Measurements from ENCODE around the gene SLC16A12. TPM values are rescaled to one million over a fixed set of nuclear protein-coding genes. Genes with fewer than 3 reads are reported as not detected.
"Not testable (repeated sequence)": the region's sequence is repeated elsewhere in the genome, so short reads cannot be mapped to it uniquely, and the experiment has no call there.

SLC16A12 gene
- total RNA-seq, 2 experiments from 2014 or later: not detected

GRCh38 chr10:89431977-89432376 lies 103.4 kb downstream of the SLC16A12 start:
- ChIA-PET CTCF (no interaction called here), POLR2A (no interaction called here)

DNA sequence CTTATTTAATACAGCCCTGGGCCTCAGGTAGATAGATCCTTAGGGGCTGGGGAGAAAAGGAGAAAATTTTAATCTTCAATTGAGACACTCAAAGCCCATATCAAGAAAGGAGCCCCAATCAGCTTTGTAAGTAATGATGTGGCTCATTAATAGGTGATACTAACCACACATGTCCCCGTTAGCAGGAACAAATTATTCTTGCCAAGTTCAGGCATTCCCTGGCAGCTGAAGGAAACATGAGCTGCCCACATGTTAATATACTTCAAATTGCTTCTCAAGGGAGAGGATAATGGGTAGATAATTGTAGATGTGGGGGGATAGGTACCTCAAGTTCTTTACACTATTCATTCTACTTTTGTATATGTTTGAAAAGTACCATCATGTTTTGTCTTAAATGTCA lies 106.5 kb downstream of the SLC16A12 start:
- ChIA-PET CTCF (no interaction called here), POLR2A (no interaction called here)

DNA sequence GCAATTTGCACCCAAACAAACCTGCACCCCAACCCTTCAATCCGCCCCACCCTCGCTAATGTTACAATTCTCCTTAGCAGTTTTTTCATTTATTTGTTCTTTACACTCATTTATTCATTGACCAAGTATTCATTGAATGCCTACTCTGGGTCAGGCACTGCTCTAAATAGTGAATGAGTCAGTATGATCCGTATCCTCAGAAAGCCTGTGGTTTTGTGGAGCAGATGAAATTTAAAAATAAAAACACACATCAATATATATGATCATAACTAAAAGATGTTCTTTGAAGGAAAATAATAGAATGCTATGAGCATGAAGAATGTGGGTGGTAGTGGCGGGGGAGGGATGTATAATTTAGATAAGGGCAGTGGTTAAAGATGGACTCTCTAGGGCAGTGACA lies 107.8 kb downstream of the SLC16A12 start:
- CTCF ChIA-PET: no interaction called here
- POLR2A ChIA-PET: no interaction called here

DNA sequence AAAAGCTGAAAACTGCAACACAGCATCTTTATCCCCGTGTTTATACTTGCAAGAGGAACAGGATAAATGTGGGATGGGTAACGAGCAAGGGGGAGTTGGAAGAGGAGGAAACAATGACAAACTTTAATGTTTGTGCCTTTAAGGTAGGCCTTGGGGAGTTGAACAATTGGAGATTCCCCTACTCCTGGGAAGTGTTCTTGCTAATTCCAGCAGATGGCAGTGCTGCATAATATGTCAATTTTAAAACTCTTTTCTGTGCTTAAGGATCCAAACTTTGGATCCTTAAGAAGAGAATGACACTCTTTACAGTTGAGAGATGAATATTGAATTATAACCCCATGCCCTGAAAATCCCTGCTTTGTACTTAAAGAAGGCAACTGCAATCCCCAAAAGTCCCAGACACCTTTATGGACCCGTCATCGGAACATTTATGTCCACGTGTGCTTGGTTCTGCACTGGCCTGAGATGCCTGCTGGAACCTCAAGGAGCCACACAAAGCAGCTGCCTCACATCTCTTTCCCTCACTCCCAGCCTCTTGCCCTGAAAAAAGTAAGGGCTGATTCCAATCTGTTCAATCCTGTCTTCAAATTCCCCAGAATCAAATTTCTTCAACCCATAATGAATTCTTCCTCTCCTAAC lies 109.0 kb downstream of the SLC16A12 start:
- ChIA-PET CTCF (interaction anchor here (0.6 to 1.3 kb wide), 3 partner anchors 9 to 114 kb away, joined by 3 read pairs; no protein-coding TSS in a partner anchor), POLR2A (no interaction called here)

- ChIA-PET CTCF (no interaction called here), POLR2A (no interaction called here)
Observed at GRCh38 chr10:89425000-89425399, 110.4 kb downstream of the SLC16A12 start.

- POLR2A ChIA-PET: no interaction called here
Observed at GRCh38 chr10:89421018-89421476, 114.3 kb downstream of the SLC16A12 start.

DNA sequence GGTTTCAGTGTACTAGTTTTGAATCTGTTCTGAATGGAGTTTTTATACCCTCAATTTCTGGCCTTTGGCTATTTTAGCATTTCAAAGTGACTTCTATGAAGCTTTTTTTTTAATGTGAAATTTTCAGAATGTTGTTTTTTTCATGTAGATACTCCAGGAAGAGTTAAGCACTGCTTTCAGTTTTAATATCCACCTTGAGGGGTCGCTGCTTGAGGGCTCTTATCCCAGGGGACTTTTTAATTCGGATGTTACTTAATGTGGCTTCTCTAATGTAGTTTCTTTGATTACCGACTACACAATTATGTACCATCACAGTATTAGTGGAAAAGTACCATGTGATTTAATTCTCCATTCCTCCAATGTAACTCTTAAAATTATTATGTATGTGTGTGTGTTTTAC lies 115.8 kb downstream of the SLC16A12 start:
- POLR2A ChIA-PET: no interaction called here
- CTCF ChIA-PET: no interaction called here

More at GRCh38 chr10:89421018-89421476, 114.3 kb downstream of the SLC16A12 start:
- CTCF ChIA-PET: no interaction called here

DNA sequence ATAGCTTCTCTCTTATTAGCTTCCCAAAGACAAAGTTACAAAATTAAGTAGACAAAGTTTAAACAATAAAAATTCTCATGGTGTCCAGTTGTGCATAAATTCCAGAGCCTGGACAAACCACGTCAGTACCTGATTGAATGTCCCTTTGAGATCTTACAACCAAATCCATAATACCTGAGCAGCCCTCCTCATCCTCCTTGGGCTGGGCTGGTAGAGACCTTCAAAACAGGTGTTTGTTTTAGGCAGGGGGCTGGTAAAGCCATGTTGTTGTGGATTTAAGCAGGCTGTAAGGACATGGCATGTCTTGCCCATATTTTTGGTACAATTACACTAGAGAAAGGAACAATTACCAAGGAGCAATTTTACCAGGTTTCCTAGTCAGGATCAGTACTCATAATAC lies 118.9 kb downstream of the SLC16A12 start:
- CTCF ChIA-PET: interaction anchor here (1.3 kb wide), 1 partner anchor 10 kb away, joined by 3 read pairs; no protein-coding TSS in a partner anchor
- POLR2A ChIA-PET: interaction anchor here (0.8 kb wide), 1 partner anchor 20 kb away, joined by 3 read pairs; no protein-coding TSS in a partner anchor

DNA sequence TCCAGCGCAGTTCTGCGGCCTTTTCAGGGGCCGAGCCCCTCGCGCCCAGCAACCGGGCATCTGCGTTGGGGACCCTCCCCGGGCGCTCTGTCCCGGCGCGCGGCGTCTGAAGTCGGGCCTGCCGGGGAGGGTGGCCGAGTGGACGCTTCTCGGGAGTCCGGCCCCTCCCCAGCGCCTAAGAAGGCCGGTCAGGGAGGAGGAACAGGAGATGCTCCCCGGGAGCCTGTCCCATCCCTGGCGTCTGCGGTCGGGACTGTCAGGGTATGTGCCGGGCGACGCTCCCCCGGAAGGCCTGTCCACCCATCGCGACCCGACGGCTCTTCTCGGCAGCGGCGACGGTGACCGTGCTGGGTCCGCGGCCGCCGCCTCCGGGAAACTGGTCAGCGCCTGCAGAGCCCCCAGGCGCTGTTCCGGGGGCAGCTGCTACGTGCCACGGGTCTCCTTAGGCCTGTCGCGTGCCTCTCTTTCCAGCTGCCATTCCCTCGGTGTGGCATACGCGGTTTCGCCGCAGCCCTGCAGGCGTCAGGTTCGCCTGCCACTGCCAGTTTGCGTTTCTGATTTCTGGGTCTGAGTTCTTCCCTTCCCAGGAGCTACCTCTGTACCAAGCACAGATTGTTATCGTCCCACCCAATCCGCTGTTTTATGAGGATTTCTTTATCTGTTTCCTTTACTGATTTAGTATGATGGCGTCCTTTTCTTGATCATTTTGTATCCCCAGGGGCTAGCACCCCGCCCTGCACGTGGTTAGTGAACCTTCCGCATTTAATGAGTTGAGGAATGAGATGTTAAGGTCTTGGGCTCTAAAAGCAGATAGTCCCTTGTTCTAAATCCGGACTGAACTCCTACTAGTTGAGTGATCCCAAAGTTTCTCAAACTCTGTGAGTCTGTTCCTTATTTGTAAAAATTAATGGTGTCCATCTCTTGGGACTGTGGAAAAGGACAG lies 120.2 kb downstream of the SLC16A12 start:
- ChIA-PET POLR2A (no interaction called here), CTCF (no interaction called here)

DNA sequence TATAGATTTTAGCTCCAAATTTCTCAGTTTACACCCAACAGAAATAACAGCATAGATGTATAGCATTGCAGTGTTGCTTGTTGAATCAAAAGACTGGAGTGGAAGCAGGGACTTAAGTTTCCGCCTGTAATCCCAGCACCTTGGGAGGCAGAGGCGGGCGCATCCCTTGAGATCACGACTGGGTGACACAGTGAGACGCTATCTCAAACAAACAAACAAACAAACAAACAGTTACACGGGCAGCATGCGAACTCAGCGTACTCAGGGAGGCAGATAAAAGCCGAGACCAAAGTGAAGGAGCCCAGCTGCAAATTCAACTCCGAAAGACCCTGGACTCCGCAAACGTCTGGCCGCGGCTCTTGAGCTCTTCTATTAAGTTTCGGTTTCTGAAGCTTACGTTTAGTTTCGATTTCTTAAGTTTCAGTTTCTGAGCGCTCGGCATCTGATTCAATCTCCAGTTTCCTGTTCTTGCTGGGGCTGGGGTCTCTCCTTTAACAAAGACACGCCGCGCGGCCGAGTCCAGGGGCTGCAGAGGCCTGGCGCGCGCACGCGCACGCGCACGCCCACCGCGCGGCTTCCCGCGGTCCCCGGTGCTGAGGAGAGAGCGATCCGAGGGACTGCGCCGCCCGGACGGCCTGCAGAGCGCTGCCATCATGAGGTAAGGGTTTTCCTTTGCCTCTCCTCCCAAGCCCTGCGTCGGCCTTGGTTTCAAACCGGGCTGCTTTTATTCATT lies 121.1 kb downstream of the SLC16A12 start, which contains the start of gene IFIT5:
TSS of gene IFIT5 (plus strand) at position 423 of the 733 bp plus-strand sequence. CDS start at position 654, 231 bp downstream.
- ChIA-PET CTCF (interaction anchor here (0.6 kb wide), 1 partner anchor 118 kb away, joined by 3 read pairs; no protein-coding TSS in a partner anchor), POLR2A (interaction anchor here (0.7 to 1.0 kb wide), 4 partner anchors 22 to 424 kb away, joined by 4 read pairs; partner anchors contain the start of genes FAS, IFIT1 and LIPA)

GRCh38 chr10:89413398-89413912 lies 121.9 kb downstream of the SLC16A12 start:
- ChIA-PET CTCF (interaction anchor here (0.6 kb wide), 1 partner anchor 117 kb away, joined by 3 read pairs; no protein-coding TSS in a partner anchor), POLR2A (interaction anchor here (1.0 kb wide), 1 partner anchor 423 kb away, joined by 4 read pairs; the partner anchor contains the start of gene FAS)

- CTCF ChIA-PET, POLR2A ChIA-PET: not testable (repeated sequence)
Observed at GRCh38 chr10:89412276-89412675, 123.1 kb downstream of the SLC16A12 start.

GRCh38 chr10:89411135-89411534 lies 124.3 kb downstream of the SLC16A12 start:
- CTCF ChIA-PET, POLR2A ChIA-PET: not testable (repeated sequence)

DNA sequence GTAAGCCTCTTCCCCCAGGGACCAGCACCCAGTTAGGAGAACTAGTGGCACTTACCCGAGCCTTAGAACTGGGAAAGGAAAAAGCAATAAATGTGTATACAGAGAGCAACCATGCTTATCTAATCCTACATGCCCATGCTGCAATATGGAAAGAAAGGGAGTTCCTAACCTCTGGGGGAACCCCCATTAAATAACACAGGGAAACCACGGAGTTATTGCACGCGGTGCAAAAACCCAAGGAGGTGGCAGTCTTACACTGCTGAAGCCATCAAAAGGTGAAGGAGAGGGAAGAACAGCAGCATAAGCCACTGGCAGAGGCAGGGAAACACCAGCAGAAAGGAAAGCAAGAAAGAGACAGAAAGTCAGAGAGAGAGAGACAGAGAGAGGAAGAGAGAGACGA lies 124.8 kb downstream of the SLC16A12 start:
- POLR2A ChIA-PET, CTCF ChIA-PET: not testable (repeated sequence)

DNA sequence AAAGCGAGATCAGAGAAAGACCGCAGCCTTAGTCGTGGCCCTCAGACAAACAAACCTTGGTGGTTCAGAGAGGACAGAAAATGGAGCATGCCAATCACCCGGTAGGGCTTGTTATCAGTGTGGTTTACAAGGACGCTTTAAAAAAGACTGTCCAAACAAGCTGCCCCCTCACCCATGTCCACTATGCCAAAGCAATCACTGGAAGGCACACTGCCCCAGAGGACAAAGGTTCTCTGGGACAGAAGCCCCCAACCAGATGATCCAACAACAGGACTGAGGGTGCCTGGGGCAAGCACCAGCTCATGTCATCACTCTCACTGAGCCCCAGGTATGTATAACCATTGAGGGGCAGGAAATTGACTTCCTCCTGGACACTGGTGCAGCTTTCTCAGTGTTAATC lies 126.1 kb downstream of the SLC16A12 start:
- POLR2A ChIA-PET, CTCF ChIA-PET: not testable (repeated sequence)

GRCh38 chr10:89407792-89408191 lies 127.6 kb downstream of the SLC16A12 start:
- CTCF ChIA-PET: not testable (repeated sequence)

DNA sequence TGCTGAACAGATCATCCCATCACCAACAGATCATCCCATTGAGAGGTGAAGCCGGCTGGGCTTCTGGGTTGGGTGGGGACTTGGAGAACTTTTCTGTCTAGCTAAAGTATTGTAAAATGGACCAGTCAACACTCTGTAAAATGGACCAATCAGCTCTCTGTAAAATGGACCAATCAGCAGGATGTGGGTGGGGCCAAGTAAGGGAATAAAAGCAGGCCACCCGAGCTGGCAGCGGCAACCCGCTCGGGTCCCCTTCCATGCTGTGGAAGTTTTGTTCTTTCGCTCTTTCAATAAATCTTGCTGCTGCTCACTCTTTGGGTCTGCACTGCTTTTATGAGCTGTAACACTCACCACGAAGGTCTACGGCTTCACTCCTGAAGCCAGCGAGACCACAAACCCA lies 129.2 kb downstream of the SLC16A12 start:
- CTCF ChIA-PET, POLR2A ChIA-PET: not testable (repeated sequence)

More at GRCh38 chr10:89407792-89408191, 127.6 kb downstream of the SLC16A12 start:
- POLR2A ChIA-PET: not testable (repeated sequence)

GRCh38 chr10:89404104-89405047 lies 131.0 kb downstream of the SLC16A12 start:
- POLR2A ChIA-PET: no interaction called here
- CTCF ChIA-PET: no interaction called here

GRCh38 chr10:89403043-89403442 lies 132.4 kb downstream of the SLC16A12 start:
- POLR2A ChIA-PET: no interaction called here

More at GRCh38 chr10:89403043-89403442, 132.4 kb downstream of the SLC16A12 start:
- CTCF ChIA-PET: no interaction called here

All from activated CD8-positive, alpha-beta memory T cell treated with anti-CD3 and anti-CD28 coated beads for 36 hours (primary cell).